A549 treated with dexamethasone at 1 μM for 4 hours (cell line): ENCODE data around the gene SURF6. TPM values are rescaled to one million over a fixed set of nuclear protein-coding genes. Genes with fewer than 3 reads are reported as not detected.

Experiments used
- total RNA-seq: library from RNA; stranded (reverse); fragments of 200-300 nt; extraction: Qiagen RNA extraction; gene quantifications from 5 replicates; pipeline ENCODE4 v1.2.3, GENCODE V29; 2022

SURF6 gene
- total RNA-seq: 19.8 to 27.8 TPM (median 23.8 TPM) in 5 replicates

GRCh38 chr9:133335924-133336811, at the start of gene SURF6:
SURF6 (minus strand) TSS chr9:133336188; CDS start chr9:133336132, 56 bp downstream.

GRCh38 chr9:133375724-133376654, 40.0 kb upstream of the SURF6 start, which contains the start of the genes STKLD1 and SURF4:
STKLD1 (plus strand) TSS chr9:133376366; CDS start chr9:133376474, 108 bp downstream.
SURF4 (minus strand) TSS chr9:133376060; CDS start chr9:133375969, 91 bp downstream.

GRCh38 chr9:133356391-133357091, 20.6 kb upstream of the SURF6 start, which contains the start of the genes SURF1 and SURF2:
SURF1 (minus strand) TSS chr9:133356487; CDS start chr9:133356453, 34 bp downstream.
SURF2 (plus strand) TSS chr9:133356550; CDS start chr9:133356593, 43 bp downstream.

GRCh38 chr9:133347985-133348717, 12.2 kb upstream of the SURF6 start, which contains the start of the genes MED22 and RPL7A:
MED22 (minus strand) TSS chr9:133348131; CDS start chr9:133346662, 1,469 bp downstream.
RPL7A (plus strand) TSS chr9:133348218; CDS start chr9:133348244, 26 bp downstream.

Other genes with a start within 250 kb of the SURF6 start
- gene RALGDS, start 214.9 kb downstream of the SURF6 start, total RNA-seq: 19.5 to 31.4 TPM (median 27.6 TPM) in 5 replicates
- 0.95 to 2.4 TPM (median 2.1 TPM) in 5 replicates for gene GBGT1, start 172.3 kb downstream of the SURF6 start, total RNA-seq
- not detected in 5 replicates for gene OBP2B, start 126.9 kb downstream of the SURF6 start, total RNA-seq
- gene ABO, start 61.0 kb downstream of the SURF6 start, total RNA-seq: not detected in 5 replicates
- gene MED22, start 11.9 kb upstream of the SURF6 start, total RNA-seq: 19.2 to 29.6 TPM (median 29.4 TPM) in 5 replicates
- 3,041 to 3,423 TPM (median 3,202 TPM) in 5 replicates for gene RPL7A, start 12.0 kb upstream of the SURF6 start, total RNA-seq
- 36.0 to 40.4 TPM (median 37.1 TPM) in 5 replicates for gene SURF1, start 20.3 kb upstream of the SURF6 start, total RNA-seq
- gene SURF2, start 20.4 kb upstream of the SURF6 start, total RNA-seq: 40.8 to 52.9 TPM (median 47.3 TPM) in 5 replicates
- gene SURF4, start 39.9 kb upstream of the SURF6 start, total RNA-seq: 168 to 224 TPM (median 215 TPM) in 5 replicates
- gene STKLD1, start 40.2 kb upstream of the SURF6 start, total RNA-seq: 0.44 to 1.2 TPM (median 0.73 TPM) in 5 replicates
- 27.2 to 37.6 TPM (median 33.8 TPM) in 5 replicates for gene REXO4, start 81.8 kb upstream of the SURF6 start, total RNA-seq
- gene ADAMTS13, start 86.2 kb upstream of the SURF6 start, total RNA-seq: 0.30 to 0.49 TPM (median 0.40 TPM) in 5 replicates
- 2.5 to 5.0 TPM (median 4.2 TPM) in 5 replicates for gene CACFD1, start 123.8 kb upstream of the SURF6 start, total RNA-seq
- gene SLC2A6, start 142.9 kb upstream of the SURF6 start, total RNA-seq: 12.7 to 20.1 TPM (median 17.2 TPM) in 5 replicates
- not detected in 5 replicates for gene MYMK, start 188.8 kb upstream of the SURF6 start, total RNA-seq
- gene ADAMTSL2, start 198.5 kb upstream of the SURF6 start, total RNA-seq: not detected in 5 replicates